Measurements from ENCODE around the gene ZNF593OS.

ZNF593OS gene

GRCh38 chr1:26155370-26156284 lies 16.0 kb downstream of the ZNF593OS start:
- H3K4me3 ChIP-seq (ENCODE audit: low read depth, low read length) = no peak overlapping the region
- no peak for TF ChIP-seq CTCF (IDR thresholded peaks at IDR 0.05; ENCODE audit: insufficient read depth, low read depth, low read length, missing control alignments)
- DNase-seq (ENCODE audit: low read depth) = no peak

GRCh38 chr1:26154750-26155149 lies 16.9 kb downstream of the ZNF593OS start:
- DNase-seq (ENCODE audit: low read depth) = no peak
- no peak overlapping the region for H3K4me3 ChIP-seq (ENCODE audit: low read depth, low read length)
- TF ChIP-seq CTCF (IDR thresholded peaks at IDR 0.05; ENCODE audit: insufficient read depth, low read depth, low read length, missing control alignments) = no peak

- no peak overlapping the region for H3K4me3 ChIP-seq (ENCODE audit: low read depth, low read length)
- no peak for DNase-seq (ENCODE audit: low read depth)
- TF ChIP-seq CTCF (IDR thresholded peaks at IDR 0.05; ENCODE audit: insufficient read depth, low read depth, low read length, missing control alignments) = no peak
Observed at GRCh38 chr1:26153966-26154532, 17.6 kb downstream of the ZNF593OS start.

GRCh38 chr1:26148887-26149286 lies 22.7 kb downstream of the ZNF593OS start:
- no peak for DNase-seq (ENCODE audit: low read depth)
- TF ChIP-seq CTCF (IDR thresholded peaks at IDR 0.05; ENCODE audit: insufficient read depth, low read depth, low read length, missing control alignments) = no peak
- no peak overlapping the region for H3K4me3 ChIP-seq (ENCODE audit: low read depth, low read length)

- no peak overlapping the region for H3K4me3 ChIP-seq (ENCODE audit: low read depth, low read length)
- DNase-seq (ENCODE audit: low read depth) = no peak
- no peak for TF ChIP-seq CTCF (IDR thresholded peaks at IDR 0.05; ENCODE audit: insufficient read depth, low read depth, low read length, missing control alignments)
Observed at GRCh38 chr1:26145960-26146294, 25.7 kb downstream of the ZNF593OS start.

GRCh38 chr1:26145041-26145959 lies 26.3 kb downstream of the ZNF593OS start:
- TF ChIP-seq CTCF (IDR thresholded peaks at IDR 0.05; ENCODE audit: insufficient read depth, low read depth, low read length, missing control alignments) = peak; percentile 71
- peak; percentile 83 for DNase-seq (ENCODE audit: low read depth)
- H3K4me3 ChIP-seq (ENCODE audit: low read depth, low read length) = no peak overlapping the region

Data from GM12865 (cell line).